DMS 273 treated with DMSO at 0.1 percent for 48 hours (cell line): ENCODE results near the gene PALS1.

Experiments
- DNase-seq: peaks from one replicate; lab custom pipeline; 2025; lab: John Stamatoyannopoulos, UW

Gene PALS1

DNA sequence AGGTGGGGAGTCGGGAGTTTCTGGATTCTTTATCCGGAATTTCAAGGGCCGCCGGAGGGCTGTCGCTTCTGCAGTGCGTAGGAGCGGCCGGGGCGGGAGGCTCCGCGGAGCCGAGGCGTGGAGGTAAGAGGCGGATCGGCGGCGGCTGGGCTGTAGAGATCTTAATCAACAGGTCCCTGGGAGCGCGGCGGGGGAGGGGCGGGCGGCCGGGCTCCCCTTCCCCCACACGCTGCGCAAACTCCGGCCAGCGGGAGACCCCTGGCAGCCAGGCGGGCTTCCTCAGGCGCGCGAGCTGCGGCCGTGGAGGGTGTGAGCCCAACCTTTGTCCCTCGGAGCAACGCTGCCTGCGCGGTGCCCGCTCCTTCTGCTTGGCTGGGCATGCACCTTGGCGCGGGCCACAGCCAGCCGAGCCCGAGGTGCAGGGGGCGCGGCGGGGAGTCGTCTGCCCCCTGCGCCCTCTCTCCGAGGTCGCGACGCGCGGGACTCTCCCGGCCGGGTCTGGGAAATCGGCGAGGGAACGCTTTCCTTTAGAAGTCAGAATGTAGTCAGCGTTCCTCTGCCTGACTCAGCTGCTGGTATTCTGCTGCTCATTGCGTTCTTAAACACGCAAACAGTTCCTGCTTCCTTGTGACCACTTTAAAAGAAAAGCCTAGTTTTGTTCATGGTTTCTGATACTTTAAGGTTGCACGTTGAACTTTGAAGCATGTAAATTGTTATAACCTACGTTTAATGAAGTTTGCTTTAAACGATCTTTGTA is at the start of gene PALS1:
Gene PALS1, plus strand, starts transcription at position 25 of the 757 bp plus-strand sequence. CDS start 37,736 bp downstream, outside the sequence.
- DNase-seq = peak; percentile 63

DNA sequence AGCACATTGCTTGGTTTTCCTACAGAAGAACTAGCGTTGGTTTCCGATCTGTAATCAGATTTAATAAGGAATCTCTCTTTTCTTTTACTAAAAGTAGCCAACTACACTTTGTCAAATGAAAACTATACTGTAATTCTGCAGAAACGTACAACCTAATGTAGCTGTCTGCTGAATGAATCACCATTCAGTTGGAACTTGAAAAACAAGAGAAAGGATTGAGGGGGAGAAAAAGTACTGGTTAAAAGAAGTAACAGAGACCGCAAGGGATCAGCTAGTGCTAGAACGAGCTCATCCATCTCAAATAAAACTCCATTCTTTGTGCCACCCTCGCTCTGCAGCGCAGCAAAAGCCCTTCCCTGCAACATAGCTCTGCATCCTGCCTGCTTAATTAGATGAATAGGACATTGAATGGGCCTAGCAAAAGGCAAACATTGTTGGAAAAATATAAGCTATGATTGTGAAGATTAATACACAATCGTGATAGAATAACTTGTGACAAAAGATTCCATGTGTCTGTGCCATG is 49.4 kb upstream of the PALS1 start:
- no peak for DNase-seq

DNA sequence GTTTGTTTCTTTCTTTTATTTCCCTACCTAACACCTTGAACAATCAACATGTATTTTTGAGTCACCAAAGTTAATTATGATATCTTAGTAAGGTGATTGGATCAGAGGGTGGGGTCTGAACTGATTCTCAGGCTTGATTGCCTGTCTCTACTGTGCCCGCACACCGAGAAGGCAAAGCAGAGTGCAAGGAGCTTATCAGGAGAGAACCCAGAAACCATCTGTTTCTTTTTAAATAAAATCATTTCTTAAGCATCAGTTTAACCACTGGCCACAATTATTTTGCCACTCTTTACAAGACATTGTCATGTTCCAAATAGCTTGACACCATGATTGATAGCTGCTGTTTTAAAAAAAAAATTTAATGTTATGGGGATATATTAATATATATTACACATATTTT is 48.9 kb upstream of the PALS1 start:
- no peak for DNase-seq

DNA sequence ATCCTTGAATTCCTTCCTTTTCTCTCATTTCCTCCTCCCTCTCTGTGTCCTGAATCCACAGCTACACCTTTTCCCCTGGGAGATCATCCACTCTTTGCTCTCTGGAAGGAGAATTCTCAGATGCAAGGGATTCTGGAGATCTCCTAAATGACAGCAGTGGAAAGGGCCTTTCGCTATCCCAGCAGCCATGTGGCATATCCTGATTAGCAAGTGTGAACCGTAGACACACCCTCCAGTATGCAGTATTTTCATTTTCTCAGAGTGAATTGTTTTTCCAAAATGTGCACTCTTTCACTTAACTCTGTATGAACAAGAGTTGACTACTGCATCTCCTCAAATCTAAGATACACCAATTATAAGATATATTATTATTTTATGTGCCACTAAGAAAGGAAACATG is 46.0 kb upstream of the PALS1 start:
- DNase-seq = no peak

DNA sequence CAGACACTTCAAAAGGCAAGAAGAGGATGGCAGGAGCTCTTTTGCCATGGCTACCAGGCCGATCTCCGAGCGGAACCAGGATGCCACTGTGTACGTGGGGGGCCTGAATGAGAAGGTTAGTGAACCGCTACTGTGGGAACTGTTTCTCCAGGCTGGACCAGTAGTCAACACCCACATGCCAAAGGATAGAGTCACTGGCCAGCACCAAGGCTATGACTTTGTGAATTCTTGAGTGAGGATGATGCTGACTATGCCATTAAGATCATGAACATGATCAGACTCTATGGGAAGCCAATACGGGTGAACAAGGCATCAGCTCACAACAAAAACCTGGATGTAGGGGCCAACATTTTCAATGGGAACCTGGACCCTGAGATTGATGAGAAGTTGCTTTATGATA is 42.2 kb upstream of the PALS1 start:
- no peak for DNase-seq

DNA sequence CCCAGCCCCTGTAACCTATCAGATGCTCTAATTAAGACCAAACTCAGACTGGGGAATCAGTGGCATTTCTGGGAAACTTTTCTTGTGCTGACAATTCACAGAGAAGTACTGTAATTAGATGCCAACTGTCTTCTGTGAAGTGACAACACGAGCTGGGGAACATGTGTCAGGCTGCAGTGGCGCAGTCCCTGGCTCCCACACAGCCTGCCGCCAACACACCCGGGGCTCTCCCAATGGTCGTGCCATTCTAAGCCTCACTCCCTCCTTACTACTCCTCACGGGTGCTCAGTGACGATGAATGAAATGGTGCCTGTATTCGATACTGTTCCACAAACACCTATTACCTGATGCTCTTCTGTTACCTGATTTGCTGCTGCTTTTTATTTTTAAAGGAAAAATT is 33.4 kb upstream of the PALS1 start:
- DNase-seq = no peak

DNA sequence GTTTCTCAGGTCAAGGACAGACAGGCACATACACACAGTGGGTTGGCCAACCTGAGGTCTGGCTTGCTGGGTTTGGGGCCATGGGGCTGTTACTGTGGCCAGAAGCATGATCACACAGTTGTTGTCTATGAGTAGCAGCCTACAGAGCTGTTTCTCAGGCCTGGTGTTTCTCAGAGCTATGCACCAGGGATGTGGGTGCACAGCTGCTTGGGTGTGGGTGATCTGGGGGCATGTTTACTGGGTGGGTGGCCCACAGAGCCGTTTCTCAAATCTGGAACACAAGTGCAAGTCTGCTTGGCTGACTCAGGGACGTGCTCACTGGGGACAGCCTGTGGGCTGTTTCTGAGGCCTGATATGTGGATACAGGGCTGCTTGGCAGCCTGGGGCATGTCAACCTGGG is 23.1 kb upstream of the PALS1 start:
- DNase-seq = no peak

DNA sequence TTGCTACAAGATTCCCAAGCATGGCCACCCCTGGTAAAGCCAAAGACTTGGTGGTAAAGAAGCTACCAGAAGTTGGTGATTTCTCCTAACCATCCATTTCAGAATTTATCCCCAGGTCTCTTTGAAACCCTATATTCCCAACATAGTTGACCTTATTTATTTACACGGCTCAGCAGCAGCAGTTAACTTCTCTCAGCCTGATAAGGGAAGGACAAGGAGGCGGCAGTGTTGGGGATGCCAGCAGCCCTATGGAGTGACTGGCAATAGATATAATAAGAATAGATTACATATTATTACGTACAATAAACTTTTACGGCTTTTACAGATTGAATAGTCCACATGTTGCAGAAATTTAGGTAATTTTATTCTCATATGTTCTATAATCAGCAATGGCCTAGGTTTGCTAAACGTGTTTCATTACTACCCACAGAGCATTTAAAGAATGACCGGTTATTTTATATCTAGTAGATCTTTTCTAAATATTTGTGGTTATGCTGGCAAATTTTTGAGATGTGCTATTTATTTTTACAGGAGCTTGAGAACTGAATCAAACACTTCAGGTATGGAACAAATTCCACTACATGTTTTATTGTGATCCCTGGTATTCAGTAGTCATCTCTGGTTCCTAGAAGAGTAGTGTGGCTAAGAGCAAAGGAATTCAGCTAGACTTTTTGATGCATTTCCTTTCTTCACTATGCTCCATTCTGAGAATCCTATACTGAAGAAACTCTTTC is 19.8 kb upstream of the PALS1 start:
- no peak for DNase-seq

DNA sequence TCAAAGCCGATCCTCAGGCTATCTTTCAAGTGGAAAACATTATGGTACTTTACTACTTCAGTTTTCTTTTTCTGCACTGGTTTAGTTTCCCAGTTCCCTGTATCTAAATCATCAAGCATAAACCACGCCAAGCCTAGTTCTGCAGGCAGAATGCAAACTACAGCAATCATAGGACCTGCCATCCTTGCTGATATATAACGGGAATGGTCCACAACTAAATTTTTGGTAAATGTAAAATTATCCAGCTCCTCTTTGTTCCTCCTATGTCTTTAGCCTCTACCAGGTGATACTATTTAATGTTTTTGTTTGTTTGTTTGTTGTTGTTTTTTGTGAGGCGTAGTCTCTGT is 19.3 kb upstream of the PALS1 start:
- DNase-seq = no peak

DNA sequence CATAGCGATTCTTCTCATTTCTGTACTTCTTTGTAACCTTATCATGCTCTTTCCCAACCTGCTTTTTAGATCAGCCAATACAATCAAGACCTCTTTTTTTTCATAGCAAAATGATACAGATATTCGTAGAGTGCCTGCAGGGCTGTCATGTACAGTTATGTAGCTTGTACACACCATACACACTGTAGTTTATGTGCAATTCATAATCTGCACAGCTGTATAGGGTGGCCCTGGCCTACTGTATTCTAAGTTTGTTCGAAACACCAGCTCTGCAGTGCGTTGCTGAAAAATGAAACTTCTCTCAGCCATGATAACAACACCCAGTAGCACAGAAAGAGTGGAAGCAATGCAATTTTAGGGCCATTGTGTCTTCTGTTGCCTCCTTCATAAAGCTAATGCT is 15.7 kb upstream of the PALS1 start:
- no peak for DNase-seq

DNA sequence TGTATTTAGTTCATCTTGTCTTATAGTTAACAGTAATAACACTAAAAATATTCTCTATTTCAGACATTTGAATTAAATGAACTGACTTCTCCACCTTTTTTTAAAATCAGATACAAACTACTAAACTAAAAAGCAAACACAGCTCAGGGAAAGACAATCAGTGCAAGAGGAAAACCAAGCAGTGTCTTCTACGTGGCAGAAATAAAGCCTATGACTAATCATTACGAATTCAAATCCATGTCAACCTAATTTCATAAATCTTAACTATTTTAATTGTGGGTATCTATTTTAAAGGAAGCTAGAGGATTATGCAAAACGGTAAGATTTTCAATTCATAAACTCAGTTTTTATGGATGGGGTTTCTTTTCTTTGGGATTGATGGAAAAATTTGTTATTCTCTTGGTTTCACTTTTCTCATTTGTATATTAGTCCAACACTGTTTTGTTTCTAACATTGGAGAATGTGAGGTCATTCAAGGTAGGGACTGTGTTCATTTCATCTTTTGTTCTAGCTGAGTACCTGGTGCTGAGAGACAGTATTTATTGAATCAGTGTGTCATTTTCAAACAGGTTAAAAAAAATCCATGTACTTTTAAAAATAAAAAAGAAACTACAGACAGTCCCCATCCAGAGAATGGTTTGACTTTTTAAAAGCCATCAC is 12.8 kb upstream of the PALS1 start:
- DNase-seq = no peak

DNA sequence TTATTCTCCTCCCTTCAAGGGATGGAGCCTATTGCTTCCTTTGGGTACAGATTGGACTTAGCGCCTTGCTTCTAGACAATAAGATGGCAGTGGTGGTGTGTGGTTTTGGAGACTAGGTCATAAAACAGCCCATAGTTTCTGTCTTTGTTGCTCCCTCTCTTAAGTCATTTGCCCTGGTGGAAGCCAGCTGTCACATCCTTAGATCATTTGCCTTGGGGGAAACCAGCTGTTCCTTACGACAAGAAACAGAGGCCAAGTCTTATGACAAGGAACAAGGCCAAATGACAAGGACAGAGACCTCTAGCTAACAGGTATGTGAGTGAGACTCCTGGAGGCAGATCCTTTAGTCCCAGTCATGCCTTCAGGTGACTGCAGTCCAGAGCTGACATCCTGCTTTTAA is 9.2 kb upstream of the PALS1 start:
- DNase-seq = no peak

DNA sequence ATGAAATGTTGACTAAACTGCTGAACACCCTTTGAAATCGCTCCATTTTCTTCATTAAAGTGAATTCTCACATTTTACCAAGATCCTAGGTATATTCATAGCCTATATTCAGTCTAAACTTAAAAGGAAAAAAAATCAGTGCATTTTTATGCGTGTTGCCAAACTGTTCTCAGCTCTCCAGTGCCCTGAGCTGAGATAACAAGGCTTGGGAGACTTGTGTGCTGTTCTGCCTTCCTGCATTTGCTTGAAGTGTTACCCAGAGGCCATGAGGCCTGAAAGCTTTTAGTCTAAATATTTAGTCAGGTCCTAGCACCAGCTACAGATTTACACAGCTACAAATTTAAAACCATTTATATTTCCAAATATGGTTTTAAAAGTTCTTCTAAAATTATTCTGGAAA is 8.6 kb upstream of the PALS1 start:
- DNase-seq = no peak

DNA sequence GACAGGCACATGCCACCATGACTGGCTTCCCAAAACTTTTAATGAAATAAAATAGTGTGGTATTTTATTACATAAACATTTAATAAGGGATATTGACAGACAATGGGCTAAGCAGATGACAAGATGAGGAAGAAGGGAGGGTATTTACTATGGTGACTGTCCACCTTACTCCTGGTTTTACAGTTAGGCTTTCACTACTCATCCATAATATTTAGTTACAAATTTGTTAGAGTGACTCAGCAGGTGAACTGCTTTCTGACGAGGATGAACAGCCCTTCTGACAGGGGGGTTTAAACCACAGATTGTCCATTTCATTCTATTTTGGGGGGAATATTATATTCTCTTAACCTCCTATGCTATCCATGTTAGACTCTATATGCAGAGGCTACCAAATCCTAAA is 3.6 kb upstream of the PALS1 start:
- no peak for DNase-seq

DNA sequence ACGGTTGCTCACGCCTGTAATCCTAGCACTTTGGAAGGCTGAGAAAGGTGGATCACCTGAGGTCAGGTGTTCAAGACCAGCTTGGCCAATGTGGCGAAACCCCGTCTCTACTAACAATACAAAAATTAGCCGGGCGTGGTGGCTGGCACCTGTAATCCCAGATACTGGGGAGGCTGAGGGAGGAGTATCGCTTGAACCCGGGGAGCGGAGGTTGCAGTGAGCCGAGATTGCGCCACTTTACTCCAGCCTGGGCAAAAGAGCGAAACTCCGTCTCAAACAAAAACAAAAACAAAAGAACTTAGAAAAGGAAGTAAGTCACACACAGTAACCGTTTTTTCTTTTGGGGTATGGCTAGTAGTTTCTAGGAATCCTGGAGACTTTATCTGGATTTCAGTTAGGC is 1.7 kb upstream of the PALS1 start:
- no peak for DNase-seq

DNA sequence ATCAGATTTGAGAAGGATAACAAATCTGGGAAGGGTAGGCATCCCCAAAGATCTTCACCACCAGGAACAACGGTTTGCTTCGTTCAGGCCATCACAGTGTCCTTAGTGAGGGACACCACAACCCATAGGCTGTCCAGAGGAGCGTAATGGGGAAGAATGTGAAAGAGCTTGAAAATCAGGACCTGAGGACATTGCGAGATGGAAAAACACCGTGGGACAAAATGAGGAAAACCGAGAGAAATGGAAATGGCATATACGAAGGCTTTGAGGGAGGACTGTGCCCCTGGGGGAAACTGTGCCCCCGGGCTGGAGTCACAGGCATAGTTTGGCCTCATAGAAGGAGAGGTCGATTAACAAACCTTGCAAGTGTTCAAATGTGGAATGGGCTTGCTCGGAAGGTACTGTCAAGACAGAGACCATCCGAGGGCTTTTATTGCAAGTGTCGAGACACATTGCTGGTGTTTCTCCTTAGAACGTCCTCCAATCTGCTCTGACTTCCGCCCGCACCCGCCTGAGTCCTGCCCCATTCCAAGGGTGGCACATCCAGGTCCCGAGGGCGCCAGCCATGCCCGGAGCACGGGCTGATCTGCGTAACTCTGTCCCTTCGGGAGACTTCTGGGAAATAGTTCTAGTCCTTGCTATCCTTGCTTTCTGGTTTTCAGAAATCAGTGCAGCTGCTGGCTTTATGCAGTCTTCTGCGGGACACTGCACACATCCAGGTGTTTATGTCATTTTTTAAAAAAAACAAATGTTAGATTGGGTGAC is 885 bp upstream of the PALS1 start:
- no peak for DNase-seq

DNA sequence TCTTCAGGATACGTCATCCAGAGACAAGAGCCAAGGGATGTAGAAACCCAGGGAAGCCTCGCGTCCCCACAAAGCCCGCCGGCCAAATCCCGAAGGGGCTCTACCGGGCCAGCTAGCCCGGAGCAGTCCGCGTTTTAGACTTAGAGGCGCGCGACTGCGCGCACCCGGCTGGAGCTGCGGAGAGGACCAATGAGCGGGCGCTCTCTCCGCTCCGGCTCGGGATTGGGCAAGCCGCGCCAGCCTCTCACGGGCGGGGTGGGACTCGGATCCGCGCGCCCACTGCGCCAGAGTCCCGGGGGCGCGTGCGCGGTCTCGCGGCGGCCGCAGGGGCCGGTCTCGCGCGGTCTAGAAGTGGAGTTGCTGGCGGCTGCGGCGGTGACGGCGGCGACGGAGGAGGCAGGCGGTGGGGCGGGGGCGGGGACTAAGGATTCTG is 241 bp upstream of the PALS1 start:
- peak; percentile 89 for DNase-seq

DNA sequence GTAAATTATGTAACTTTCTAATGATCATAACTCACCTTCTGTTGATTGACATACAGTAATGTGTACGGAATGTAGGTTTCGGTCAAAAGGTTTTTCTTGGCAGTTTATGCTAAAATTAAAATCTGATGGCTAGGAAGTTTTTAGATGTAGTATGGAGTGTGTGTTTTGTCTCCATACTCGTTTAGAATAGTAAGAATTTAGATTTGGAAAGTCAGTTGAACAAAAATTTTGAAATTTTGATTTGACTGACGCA is 859 bp downstream of the PALS1 start:
- DNase-seq = no peak

DNA sequence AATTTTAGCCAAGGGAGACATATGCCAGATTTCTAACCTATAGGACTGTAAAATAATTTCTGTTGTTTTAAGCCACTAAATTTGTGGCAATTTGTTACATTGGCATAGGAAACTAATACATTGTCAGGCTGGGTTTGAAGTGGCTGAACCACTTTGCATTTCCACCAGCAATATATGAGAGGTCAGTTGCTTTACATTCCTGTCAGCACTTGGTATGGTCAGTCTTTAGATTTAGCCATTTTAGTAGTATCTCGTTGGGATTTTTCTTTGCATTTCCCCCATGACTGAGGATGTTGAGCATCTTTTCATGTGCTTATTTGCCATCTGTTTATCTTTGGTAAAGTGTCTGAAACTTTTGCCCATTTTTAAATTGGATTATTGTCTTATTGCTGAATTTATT is 3.9 kb downstream of the PALS1 start:
- DNase-seq = no peak

DNA sequence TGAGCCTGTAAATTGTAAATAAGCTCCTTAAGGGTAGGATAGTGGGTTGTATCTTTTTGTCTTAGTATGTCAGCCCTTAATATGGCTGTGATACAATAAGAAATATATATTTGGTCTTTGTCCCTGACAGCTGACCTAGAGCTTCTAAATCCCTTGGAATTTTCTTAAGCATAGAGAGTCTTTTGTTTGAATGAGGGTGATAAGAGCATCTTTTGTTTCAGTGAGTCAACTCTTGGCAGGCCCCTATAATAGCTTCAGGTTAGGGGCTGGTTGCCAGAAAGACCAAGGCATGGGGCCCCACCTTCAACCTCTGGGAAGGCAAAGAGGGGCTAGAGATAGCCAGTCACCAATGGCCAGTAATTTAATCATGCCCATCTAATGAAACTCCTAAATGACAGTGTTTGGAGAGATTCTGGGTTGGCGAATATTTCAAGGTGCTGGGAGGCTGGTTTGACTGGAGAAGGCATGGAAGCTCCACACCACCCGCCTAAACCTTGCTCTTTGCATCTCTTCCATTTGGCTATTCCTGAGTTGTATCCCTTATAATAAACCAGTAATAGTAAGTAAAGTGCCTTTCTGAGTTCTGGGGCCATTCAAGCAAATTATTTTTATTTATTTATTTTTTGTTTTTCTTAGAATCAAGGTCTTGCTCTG is 10.5 kb downstream of the PALS1 start:
- no peak for DNase-seq

DNA sequence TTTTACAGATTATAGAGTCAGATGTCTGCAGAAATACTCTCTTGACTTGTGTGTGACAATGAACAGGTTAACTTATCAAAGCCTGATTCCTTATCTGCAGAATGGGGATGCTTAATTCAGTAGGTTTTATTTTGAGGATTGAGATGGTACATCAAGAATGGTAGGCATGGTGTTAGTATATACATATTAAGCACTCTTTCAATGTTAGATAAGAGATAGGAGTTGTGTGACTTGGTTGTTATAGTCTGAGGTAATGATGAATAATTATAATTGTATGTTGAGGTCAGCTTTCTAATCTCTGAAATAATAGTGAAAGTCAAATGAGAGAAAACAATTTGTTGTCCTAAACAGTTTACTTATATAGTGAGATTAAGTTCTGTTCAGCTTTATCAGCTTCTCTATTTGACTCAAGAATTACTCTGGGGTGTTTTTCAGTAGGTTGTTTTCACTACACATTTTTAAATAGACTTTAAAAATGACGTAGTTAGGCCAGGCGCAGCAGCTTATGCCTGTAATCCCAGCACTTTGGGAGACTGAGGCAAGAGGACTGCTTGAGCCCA is 11.9 kb downstream of the PALS1 start:
- DNase-seq = no peak

DNA sequence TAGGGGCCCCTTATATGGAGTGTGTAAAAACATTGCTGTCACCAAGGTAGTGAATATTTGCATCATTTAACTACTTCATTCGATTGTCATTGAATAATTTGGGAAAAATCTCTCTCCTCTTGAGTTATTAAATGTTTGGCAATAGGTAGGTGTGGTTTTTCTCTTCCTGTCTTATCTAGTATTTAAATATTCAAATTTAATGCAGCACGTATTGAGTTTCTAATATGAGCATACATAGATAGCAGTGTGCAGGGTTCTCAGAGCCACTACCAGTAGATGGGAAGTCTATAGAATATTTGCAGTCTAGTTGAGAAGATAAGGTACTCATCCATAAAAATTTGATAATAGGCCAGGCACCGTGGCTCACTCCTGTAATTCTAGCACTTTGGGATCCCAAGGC is 16.7 kb downstream of the PALS1 start:
- DNase-seq = no peak
